GM23248 (cell line): ENCODE results near the gene STX2. TPM values are rescaled to one million over a fixed set of nuclear protein-coding genes. Genes with fewer than 3 reads are reported as not detected.
"Not testable (repeated sequence)": the region's sequence is repeated elsewhere in the genome, so short reads cannot be mapped to it uniquely, and the experiment has no call there.

Source experiments
- DNase-seq: peaks from one replicate; pipeline ENCODE4 v3.0.0-alpha.2; 2015
- H2AFZ ChIP-seq: fragments of 200-600 bp; sonication (generic); 2 replicates; pipeline ENCODE4 v1.6.1; 2016; ENCODE audit warnings: antibody characterized with exemption
- H3F3A ChIP-seq: fragments of 200-600 bp; sonication (generic); 2 replicates; pipeline ENCODE4 v1.6.1; 2016; ENCODE audit warnings: mild to moderate bottlenecking, antibody characterized with exemption, mixed run types; ENCODE audit not compliant: insufficient read depth
- H3K27ac ChIP-seq: fragments of 200-600 bp; sonication (generic); 2 replicates; pipeline ENCODE4 v1.5.1; 2016; ENCODE audit warnings: mild to moderate bottlenecking
- H3K27me3 ChIP-seq: fragments of 200-600 bp; sonication (generic); replicated peaks from 2 replicates; pipeline ENCODE4 v1.6.1; 2016; ENCODE audit warnings: mild to moderate bottlenecking; ENCODE audit not compliant: insufficient read depth
- H3K36me3 ChIP-seq: fragments of 200-600 bp; sonication (generic); 2 replicates; pipeline ENCODE4 v1.6.1; 2016; ENCODE audit warnings: low read depth, mild to moderate bottlenecking
- H3K4me1 ChIP-seq: fragments of 200-600 bp; sonication (generic); 2 replicates; pipeline ENCODE4 v1.6.1; 2016; ENCODE audit warnings: mild to moderate bottlenecking; ENCODE audit not compliant: insufficient read depth
- H3K4me2 ChIP-seq: fragments of 200-600 bp; sonication (generic); one replicate; pipeline ENCODE4 v1.6.1; 2016; ENCODE audit warnings: mild to moderate bottlenecking; ENCODE audit not compliant: unreplicated experiment
- H3K4me3 ChIP-seq: fragments of 200-600 bp; sonication (generic); 2 replicates; pipeline ENCODE4 v1.5.1; 2016; ENCODE audit warnings: mild to moderate bottlenecking
- H3K79me2 ChIP-seq: fragments of 200-600 bp; sonication (generic); 2 replicates; pipeline ENCODE4 v1.6.1; 2016; ENCODE audit warnings: mild to moderate bottlenecking; ENCODE audit not compliant: insufficient read depth
- H3K9ac ChIP-seq: fragments of 200-600 bp; sonication (generic); 2 replicates; pipeline ENCODE4 v1.6.1; 2016; ENCODE audit warnings: mild to moderate bottlenecking
- H3K9me2 ChIP-seq: fragments of 200-600 bp; sonication (generic); 2 replicates; pipeline ENCODE4 v1.6.1; 2016; ENCODE audit warnings: mixed run types, mild to moderate bottlenecking, moderate library complexity; ENCODE audit not compliant: insufficient read depth
- H3K9me3 ChIP-seq: fragments of 200-600 bp; sonication (generic); one replicate; pipeline ENCODE4 v1.6.1; 2017; ENCODE audit warnings: low read depth
- H4K20me1 ChIP-seq: fragments of 200-600 bp; sonication (generic); 2 replicates; pipeline ENCODE4 v1.6.0; 2016; ENCODE audit not compliant: insufficient read depth
- EZH2 ChIP-seq: fragments of 200-600 bp; sonication (generic); IDR thresholded peaks from 2 replicates; pipeline ENCODE4 v1.6.1; 2018; ENCODE audit warnings: antibody characterized with exemption, mild to moderate bottlenecking; ENCODE audit not compliant: insufficient read depth, poor library complexity, severe bottlenecking
- EZH2phosphoT487 ChIP-seq: fragments of 200-600 bp; sonication (generic); IDR thresholded peaks from 2 replicates; pipeline ENCODE4 v1.6.1; 2018; ENCODE audit warnings: antibody characterized with exemption, moderate library complexity, mild to moderate bottlenecking, low read depth; ENCODE audit not compliant: insufficient read depth
- WGBS, 2 experiments: methylation state at CpG; one replicate each; pipeline ENCODE4 v1.1.6; 2015 to 2017; ENCODE audit warnings: low lambda C conversion rate in 2 of 2, low coverage in 1 of 2; ENCODE audit errors: missing lambda C conversion rate in 2 of 2; 5-methylcytosine and 5-hydroxymethylcytosine counted together
- in situ Hi-C: fragments of 300-500 bp; cut with MboI; formaldehyde crosslinking; loops from 2 replicates; pipeline ENCODE4 v1.15.0; 2020
- polyA plus RNA-seq: library from polyadenylated mRNA; unstranded; fragments of >200 nt; fragmentation: Nextera tagmentation; extraction: Ambion mirVana; gene quantifications from 2 replicates; pipeline ENCODE4 v1.2.1, GENCODE V29; 2016
- total RNA-seq: library from RNA; depleted of rRNA; stranded (reverse); fragments of >200 nt; shearing (Covaris generic); gene quantifications from 2 replicates; pipeline ENCODE4 v1.2.3, GENCODE V29; 2014

The STX2 gene
- total and polyA plus RNA-seq, 2 experiments from 2014 or later, result 30.1 to 45.5 TPM

DNA sequence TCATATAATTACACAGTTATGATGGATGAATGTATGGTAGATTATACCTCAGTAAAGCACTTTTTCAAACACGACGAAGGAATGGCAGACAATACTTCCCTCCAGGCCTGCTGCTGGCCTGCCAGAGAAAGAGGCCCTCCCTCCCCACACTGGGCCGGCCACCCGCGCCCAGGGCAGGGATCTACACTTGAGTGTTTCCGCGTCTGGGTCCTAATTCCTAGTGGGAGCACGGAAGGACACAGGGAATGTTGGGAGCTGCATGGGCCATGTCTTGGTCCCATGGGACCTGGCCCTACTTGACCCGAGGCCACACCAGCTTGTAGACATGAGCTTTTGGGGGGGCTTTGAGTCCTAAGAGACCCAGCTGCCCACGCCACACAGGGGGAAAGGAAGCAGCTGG lies 52.0 kb downstream of the STX2 start:
- H3K9me3 ChIP-seq, result no peaks in the 10 kb centered on the region
- H3K4me3 ChIP-seq, result no peak overlapping the region
- H3K27ac ChIP-seq, result no peak overlapping the region
- in situ Hi-C loops, result no loop called here
- WGBS, 2 experiments, result 88 to 90% methylated on average over 10 of the region's 10 CpGs
- H3K79me2 ChIP-seq, result no peaks in the 10 kb centered on the region
- H3K9ac ChIP-seq, result no peak overlapping the region
- H3K36me3 ChIP-seq, result peaks cover 25% of the 10 kb centered on the region
- H3K4me1 ChIP-seq, result no peaks in the 10 kb centered on the region
- TF ChIP-seq EZH2phosphoT487 (no peak), EZH2 (no peak)
- no peaks in the 10 kb centered on the region for H3K9me2 ChIP-seq
- H4K20me1 ChIP-seq, result no peaks in the 10 kb centered on the region
- no peaks in the 10 kb centered on the region for H3K27me3 ChIP-seq
- H3K4me2 ChIP-seq, result no peak overlapping the region
- no peak for DNase-seq
- H3F3A ChIP-seq, result no peaks in the 10 kb centered on the region
- no peak overlapping the region for H2AFZ ChIP-seq

GRCh38 chr12:130783110-130783715 lies 55.8 kb downstream of the STX2 start:
- Histone ChIP-seq H2AFZ (no peak overlapping the region), H3K36me3 (peaks cover 9% of the 10 kb centered on the region), H3K27me3 (no peaks in the 10 kb centered on the region), H3K4me2 (no peak overlapping the region), H3K9me2 (no peaks in the 10 kb centered on the region), H3K9me3 (no peaks in the 10 kb centered on the region), H3K79me2 (no peaks in the 10 kb centered on the region), H3K9ac (no peak overlapping the region), H3F3A (no peaks in the 10 kb centered on the region), H3K27ac (no peak overlapping the region), H3K4me3 (no peak overlapping the region), H3K4me1 (no peaks in the 10 kb centered on the region), H4K20me1 (no peaks in the 10 kb centered on the region)
- 76 to 80% methylated on average over 16 to 18 of the region's 18 CpGs for WGBS, 2 experiments
- in situ Hi-C loops, result no loop called here
- DNase-seq, result no peak
- TF ChIP-seq EZH2 (no peak), EZH2phosphoT487 (no peak)

DNA sequence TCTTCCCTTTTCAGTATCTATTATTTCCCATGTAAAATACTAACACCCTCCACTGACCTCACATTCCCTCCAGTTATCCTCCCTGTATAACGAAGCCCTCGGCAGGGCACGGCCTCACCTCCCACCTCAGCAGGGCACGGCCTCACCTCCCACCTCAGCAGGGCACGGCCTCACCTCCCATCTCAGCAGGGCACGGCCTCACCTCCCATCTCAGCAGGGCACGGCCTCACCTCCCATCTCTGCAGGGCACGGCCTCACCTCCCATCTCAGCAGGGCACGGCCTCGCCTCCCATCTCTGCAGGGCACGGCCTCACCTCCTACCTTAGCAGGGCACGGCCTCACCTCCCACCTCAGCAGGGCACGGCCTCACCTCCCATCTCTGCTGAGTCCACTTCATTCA lies 56.8 kb downstream of the STX2 start:
- H3K9me2 ChIP-seq, H3K36me3 ChIP-seq, H4K20me1 ChIP-seq, H3K79me2 ChIP-seq, H3K27ac ChIP-seq, H3F3A ChIP-seq, H3K9me3 ChIP-seq, H3K27me3 ChIP-seq, H2AFZ ChIP-seq, H3K4me3 ChIP-seq, H3K4me1 ChIP-seq, DNase-seq, H3K4me2 ChIP-seq, in situ Hi-C loops, H3K9ac ChIP-seq: not testable (repeated sequence)
- WGBS, 2 experiments, result 87 to 94% methylated on average over 9 to 13 of the region's 13 CpGs

DNA sequence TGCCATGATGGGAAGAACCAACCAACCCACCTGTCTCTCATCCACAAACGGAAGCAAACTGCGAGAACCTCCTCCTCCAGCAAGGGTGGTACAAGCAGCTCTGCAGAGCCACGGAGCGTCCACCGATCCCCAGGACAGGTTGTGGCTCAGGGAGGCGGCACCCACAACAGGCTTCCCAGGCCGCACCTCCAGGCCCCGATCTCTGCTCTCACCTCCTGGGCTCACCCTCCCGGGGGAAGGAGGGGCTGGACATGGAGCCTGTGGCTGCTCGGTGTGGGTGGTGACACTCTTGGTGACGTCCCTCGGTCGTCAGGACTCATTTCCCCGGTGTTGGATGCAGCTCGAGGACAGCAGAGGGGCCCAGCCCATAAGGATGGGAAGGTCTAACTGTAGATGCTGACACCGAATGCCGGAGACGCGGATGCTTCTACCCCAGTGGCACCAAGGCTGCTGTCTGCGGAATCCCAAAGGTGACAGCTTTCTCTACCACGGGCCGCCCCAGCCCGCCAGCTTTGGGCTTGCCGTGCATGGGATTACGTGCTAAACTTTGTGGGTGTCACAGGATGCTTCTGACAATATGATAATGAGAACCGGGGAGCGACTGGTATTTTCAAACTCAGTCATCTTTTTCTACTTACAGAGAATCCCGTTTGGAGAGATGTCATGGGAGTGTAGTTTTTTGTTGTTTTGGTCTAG lies 58.0 kb downstream of the STX2 start:
- Histone ChIP-seq H3K27me3 (no peaks in the 10 kb centered on the region), H3K9me2 (no peaks in the 10 kb centered on the region), H3K79me2 (no peaks in the 10 kb centered on the region), H4K20me1 (no peaks in the 10 kb centered on the region), H3K36me3 (peaks cover 9% of the 10 kb centered on the region), H3K4me3 (no peak overlapping the region), H3K4me2 (no peak overlapping the region), H3K4me1 (peaks cover 9% of the 10 kb centered on the region), H3K27ac (no peak overlapping the region), H3K9me3 (no peaks in the 10 kb centered on the region), H3K9ac (no peak overlapping the region), H3F3A (peaks cover 12% of the 10 kb centered on the region), H2AFZ (no peak overlapping the region)
- in situ Hi-C loops, result no loop called here
- no peak for DNase-seq
- TF ChIP-seq EZH2phosphoT487 (no peak), EZH2 (no peak)
- WGBS, 2 experiments, result 86 to 89% methylated on average over 28 of the region's 28 CpGs

GRCh38 chr12:130780325-130780724 lies 58.7 kb downstream of the STX2 start:
- no peaks in the 10 kb centered on the region for H4K20me1 ChIP-seq
- no peak overlapping the region for H3K9ac ChIP-seq
- DNase-seq, result no peak
- peaks cover 12% of the 10 kb centered on the region for H3K4me1 ChIP-seq
- 78 to 85% methylated on average over 10 of the region's 10 CpGs for WGBS, 2 experiments
- H3K79me2 ChIP-seq, result no peaks in the 10 kb centered on the region
- H3K27ac ChIP-seq, result no peak overlapping the region
- no peak overlapping the region for H2AFZ ChIP-seq
- in situ Hi-C loops, result no loop called here
- H3K4me2 ChIP-seq, result no peak overlapping the region
- H3F3A ChIP-seq, result peaks cover 12% of the 10 kb centered on the region
- no peaks in the 10 kb centered on the region for H3K9me2 ChIP-seq
- no peaks in the 10 kb centered on the region for H3K27me3 ChIP-seq
- TF ChIP-seq EZH2phosphoT487, result no peak
- TF ChIP-seq EZH2, result no peak
- H3K4me3 ChIP-seq, result no peak overlapping the region
- H3K36me3 ChIP-seq, result peaks cover 2% of the 10 kb centered on the region
- H3K9me3 ChIP-seq, result no peaks in the 10 kb centered on the region
